Measurements from ENCODE around the gene RANBP1. TPM values are rescaled to one million over a fixed set of nuclear protein-coding genes. Genes with fewer than 3 reads are reported as not detected.

RANBP1 gene
- total RNA-seq, 2 experiments from 2014 or later = 492 to 506 TPM

- H3K9me3 Mint-ChIP-seq = no peaks in the 10 kb centered on the region
- H3K4me3 Mint-ChIP-seq = no peak overlapping the region
- H3K27ac Mint-ChIP-seq = no peak overlapping the region
- DNase-seq = no peak
- H3K36me3 Mint-ChIP-seq = peaks cover 2% of the 10 kb centered on the region
- H3K4me1 Mint-ChIP-seq = peaks cover 11% of the 10 kb centered on the region
- H3K27me3 Mint-ChIP-seq = no peaks in the 10 kb centered on the region
Observed at GRCh38 chr22:20140521-20140964, 24.6 kb downstream of the RANBP1 start.

- Mint-ChIP-seq H3K9me3 (no peaks in the 10 kb centered on the region), H3K36me3 (peaks cover 2% of the 10 kb centered on the region), H3K27ac (no peak overlapping the region), H3K4me3 (no peak overlapping the region), H3K4me1 (peaks cover 9% of the 10 kb centered on the region), H3K27me3 (no peaks in the 10 kb centered on the region)
- DNase-seq = no peak
Observed at GRCh38 chr22:20141186-20142077, 25.5 kb downstream of the RANBP1 start.

- Mint-ChIP-seq H3K36me3 (peaks cover 2% of the 10 kb centered on the region), H3K27me3 (no peaks in the 10 kb centered on the region), H3K4me3 (no peak overlapping the region), H3K4me1 (peaks cover 5% of the 10 kb centered on the region), H3K27ac (no peak overlapping the region), H3K9me3 (no peaks in the 10 kb centered on the region)
- DNase-seq = no peak
Observed at GRCh38 chr22:20142711-20143621, 27.1 kb downstream of the RANBP1 start.

DNA sequence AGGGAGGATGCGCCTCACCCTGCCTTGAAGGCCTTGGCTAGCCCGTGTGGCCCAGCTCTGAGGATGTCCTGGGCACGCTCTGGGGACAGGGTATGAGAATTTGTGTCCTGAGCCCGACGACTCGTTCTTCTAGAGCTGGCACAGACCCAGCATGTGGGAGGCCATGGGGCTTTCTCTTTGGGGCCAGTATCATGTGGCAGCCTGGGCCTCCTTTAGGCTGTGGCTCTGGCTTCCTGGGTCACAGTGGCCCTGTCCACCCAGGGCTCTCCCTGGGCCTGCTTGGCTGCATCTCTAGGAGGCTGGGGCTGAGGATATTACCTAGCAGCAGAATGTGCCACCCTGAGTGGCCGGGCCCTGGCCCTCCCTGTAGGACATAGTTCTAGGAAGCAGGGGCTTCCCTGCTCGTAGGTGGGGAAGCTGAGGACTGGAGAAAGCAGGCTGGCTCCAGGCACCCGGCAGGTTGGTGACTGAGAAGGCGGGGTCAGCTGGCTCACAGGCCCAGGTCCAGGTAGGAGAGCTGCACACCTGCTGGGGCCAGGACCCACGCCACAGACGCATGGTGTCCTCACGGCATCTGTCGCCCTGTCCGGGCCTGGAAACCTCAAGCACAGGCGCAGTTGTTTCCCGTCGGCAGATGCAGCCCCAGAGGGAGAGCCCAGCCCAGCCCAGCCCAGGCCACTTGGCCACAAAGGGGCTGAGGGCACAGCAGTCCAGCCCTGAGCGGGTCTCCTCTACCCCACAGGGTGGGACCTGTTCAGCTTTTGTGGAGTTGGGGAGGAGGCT, 28.2 kb downstream of the RANBP1 start:
- no peaks in the 10 kb centered on the region for H3K9me3 Mint-ChIP-seq
- H3K4me1 Mint-ChIP-seq = peaks cover 4% of the 10 kb centered on the region
- no peaks in the 10 kb centered on the region for H3K27me3 Mint-ChIP-seq
- no peak overlapping the region for H3K27ac Mint-ChIP-seq
- H3K4me3 Mint-ChIP-seq = no peak overlapping the region
- peaks cover 2% of the 10 kb centered on the region for H3K36me3 Mint-ChIP-seq
- DNase-seq = no peak

- Mint-ChIP-seq H3K27me3 (no peaks in the 10 kb centered on the region), H3K4me1 (peaks cover 4% of the 10 kb centered on the region), H3K9me3 (no peaks in the 10 kb centered on the region), H3K4me3 (no peak overlapping the region), H3K36me3 (no peaks in the 10 kb centered on the region), H3K27ac (no peak overlapping the region)
- no peak for DNase-seq
Observed at GRCh38 chr22:20145206-20145831, 29.4 kb downstream of the RANBP1 start.

GRCh38 chr22:20145832-20146223, 29.9 kb downstream of the RANBP1 start:
- no peak overlapping the region for H3K4me3 Mint-ChIP-seq
- H3K9me3 Mint-ChIP-seq = no peaks in the 10 kb centered on the region
- no peak overlapping the region for H3K27ac Mint-ChIP-seq
- H3K36me3 Mint-ChIP-seq = no peaks in the 10 kb centered on the region
- DNase-seq = no peak
- H3K27me3 Mint-ChIP-seq = no peaks in the 10 kb centered on the region
- H3K4me1 Mint-ChIP-seq = peaks cover 4% of the 10 kb centered on the region

DNA sequence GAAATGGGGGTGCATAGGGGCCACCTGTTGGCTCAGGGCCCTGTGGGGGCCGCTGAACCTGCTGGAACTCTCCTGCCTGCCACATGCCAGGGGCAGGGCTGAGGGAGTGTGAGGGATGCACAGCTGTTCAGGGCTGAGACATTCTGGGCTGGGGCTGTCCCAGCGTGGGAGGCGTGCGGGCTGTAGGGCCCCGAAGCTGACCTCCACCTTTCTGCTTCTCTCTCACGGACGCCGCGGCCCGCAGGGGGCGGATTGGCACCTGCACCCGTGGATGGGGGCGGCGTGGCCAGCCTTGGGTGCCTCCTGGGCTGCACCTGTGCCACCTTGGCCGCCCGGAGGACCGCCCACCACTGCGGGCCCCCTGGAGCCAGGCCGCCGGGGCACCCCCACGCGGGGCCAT, 30.9 kb downstream of the RANBP1 start:
- H3K36me3 Mint-ChIP-seq = no peaks in the 10 kb centered on the region
- no peaks in the 10 kb centered on the region for H3K27me3 Mint-ChIP-seq
- no peak for DNase-seq
- no peak overlapping the region for H3K27ac Mint-ChIP-seq
- H3K4me1 Mint-ChIP-seq = peaks cover 4% of the 10 kb centered on the region
- H3K4me3 Mint-ChIP-seq = no peak overlapping the region
- H3K9me3 Mint-ChIP-seq = no peaks in the 10 kb centered on the region

GRCh38 chr22:20147237-20147988, 31.5 kb downstream of the RANBP1 start:
- Mint-ChIP-seq H3K27me3 (no peaks in the 10 kb centered on the region), H3K27ac (no peak overlapping the region), H3K4me1 (peaks cover 4% of the 10 kb centered on the region)

GRCh38 chr22:20148414-20148813, 32.5 kb downstream of the RANBP1 start:
- Mint-ChIP-seq H3K27ac (no peak overlapping the region), H3K9me3 (no peaks in the 10 kb centered on the region), H3K27me3 (no peaks in the 10 kb centered on the region), H3K36me3 (no peaks in the 10 kb centered on the region), H3K4me1 (peaks cover 4% of the 10 kb centered on the region), H3K4me3 (no peak overlapping the region)
- DNase-seq = no peak

More at GRCh38 chr22:20147237-20147988, 31.5 kb downstream of the RANBP1 start:
- Mint-ChIP-seq H3K9me3 (no peaks in the 10 kb centered on the region), H3K4me3 (no peak overlapping the region), H3K36me3 (no peaks in the 10 kb centered on the region)
- DNase-seq = no peak

- Mint-ChIP-seq H3K9me3 (no peaks in the 10 kb centered on the region), H3K36me3 (no peaks in the 10 kb centered on the region), H3K27ac (no peak overlapping the region), H3K4me3 (no peak overlapping the region), H3K4me1 (peaks cover 4% of the 10 kb centered on the region), H3K27me3 (no peaks in the 10 kb centered on the region)
- no peak for DNase-seq
Observed at GRCh38 chr22:20149257-20150250, 33.6 kb downstream of the RANBP1 start.

GRCh38 chr22:20150381-20151275, 34.7 kb downstream of the RANBP1 start, which contains the start of gene CCDC188:
Gene CCDC188 (minus strand): TSS chr22:20151055. CDS start chr22:20150986, 69 bp downstream.
- Mint-ChIP-seq H3K4me1 (peaks cover 4% of the 10 kb centered on the region), H3K36me3 (no peaks in the 10 kb centered on the region), H3K4me3 (no peak within 1 kb of the TSS), H3K27me3 (no peaks in the 10 kb centered on the region), H3K9me3 (no peaks in the 10 kb centered on the region), H3K27ac (no peak within 1 kb of the TSS)
- DNase-seq = no peak

DNA sequence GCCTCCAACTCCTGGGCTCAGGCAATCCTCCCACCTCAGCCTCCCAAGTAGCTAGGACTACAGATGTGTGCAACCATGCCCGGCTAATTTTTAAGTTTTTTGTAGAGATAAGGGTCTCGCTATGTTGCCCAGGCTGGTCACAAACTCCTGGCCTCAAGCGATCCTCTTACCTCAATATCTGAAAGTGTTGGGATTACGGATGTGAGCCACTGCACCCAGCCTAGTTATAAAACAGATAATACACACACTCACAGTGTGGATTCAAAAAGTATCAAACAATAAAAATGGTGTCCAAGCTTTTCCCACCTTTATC, 35.3 kb downstream of the RANBP1 start:
- Mint-ChIP-seq H3K9me3 (no peaks in the 10 kb centered on the region), H3K36me3 (no peaks in the 10 kb centered on the region), H3K4me1 (peaks cover 4% of the 10 kb centered on the region), H3K27me3 (no peaks in the 10 kb centered on the region), H3K4me3 (no peak overlapping the region), H3K27ac (no peak overlapping the region)
- no peak for DNase-seq

Measured in activated naive CD8-positive, alpha-beta T cell treated with anti-CD3 and anti-CD28 coated beads for 36 hours (primary cell).